HG02623 (cell line): ENCODE measurements around the gene MRAP2.

Source experiments
- ATAC-seq: cut with Tn5 transposase; IDR thresholded peaks from one replicate; pipeline ENCODE4 v1.9.1; 2021; ENCODE audit warnings: moderate library complexity; ENCODE audit not compliant: unreplicated experiment

Gene MRAP2

GRCh38 chr6:84033523-84034451 is at the start of gene MRAP2:
Gene MRAP2 (plus strand): TSS chr6:84033772. CDS start chr6:84055319, 21,547 bp downstream.
- ATAC-seq, result no peak

GRCh38 chr6:83984411-83984810 is 49.2 kb upstream of the MRAP2 start:
- ATAC-seq, result no peak

GRCh38 chr6:83985308-83985713 is 48.3 kb upstream of the MRAP2 start:
- ATAC-seq, result no peak

- no peak for ATAC-seq
These were observed 47.9 kb upstream of the MRAP2 start for GRCh38 chr6:83985715-83986114.

GRCh38 chr6:83998021-83998584 is 35.5 kb upstream of the MRAP2 start:
- ATAC-seq, result no peak

- ATAC-seq, result no peak
These were observed 32.5 kb upstream of the MRAP2 start for GRCh38 chr6:84001119-84001518.

GRCh38 chr6:84002226-84002625 is 31.3 kb upstream of the MRAP2 start:
- ATAC-seq, result no peak

GRCh38 chr6:84003131-84003530 is 30.4 kb upstream of the MRAP2 start:
- no peak for ATAC-seq

GRCh38 chr6:84003654-84004053 is 29.9 kb upstream of the MRAP2 start:
- no peak for ATAC-seq

GRCh38 chr6:84007871-84008270 is 25.7 kb upstream of the MRAP2 start:
- ATAC-seq, result no peak

GRCh38 chr6:84013354-84013753 is 20.2 kb upstream of the MRAP2 start:
- ATAC-seq, result no peak

- ATAC-seq, result no peak
These were observed 19.6 kb upstream of the MRAP2 start for GRCh38 chr6:84013931-84014330.

GRCh38 chr6:84016029-84016428 is 17.5 kb upstream of the MRAP2 start:
- no peak for ATAC-seq

- peak; percentile 67 for ATAC-seq
These were observed 15.7 kb upstream of the MRAP2 start for GRCh38 chr6:84017709-84018452.

GRCh38 chr6:84018453-84019061 is 15.0 kb upstream of the MRAP2 start:
- ATAC-seq, result no peak

- no peak for ATAC-seq
These were observed 14.3 kb upstream of the MRAP2 start for GRCh38 chr6:84019141-84019841.

- no peak for ATAC-seq
These were observed 13.7 kb upstream of the MRAP2 start for GRCh38 chr6:84019842-84020211.

- no peak for ATAC-seq
These were observed 11.9 kb upstream of the MRAP2 start for GRCh38 chr6:84021625-84022024.

- no peak for ATAC-seq
These were observed 6.8 kb upstream of the MRAP2 start for GRCh38 chr6:84026721-84027164.

GRCh38 chr6:84027340-84028181 is 6.0 kb upstream of the MRAP2 start:
- no peak for ATAC-seq
